ENCODE results near the gene SLC4A2.

SLC4A2 gene

DNA sequence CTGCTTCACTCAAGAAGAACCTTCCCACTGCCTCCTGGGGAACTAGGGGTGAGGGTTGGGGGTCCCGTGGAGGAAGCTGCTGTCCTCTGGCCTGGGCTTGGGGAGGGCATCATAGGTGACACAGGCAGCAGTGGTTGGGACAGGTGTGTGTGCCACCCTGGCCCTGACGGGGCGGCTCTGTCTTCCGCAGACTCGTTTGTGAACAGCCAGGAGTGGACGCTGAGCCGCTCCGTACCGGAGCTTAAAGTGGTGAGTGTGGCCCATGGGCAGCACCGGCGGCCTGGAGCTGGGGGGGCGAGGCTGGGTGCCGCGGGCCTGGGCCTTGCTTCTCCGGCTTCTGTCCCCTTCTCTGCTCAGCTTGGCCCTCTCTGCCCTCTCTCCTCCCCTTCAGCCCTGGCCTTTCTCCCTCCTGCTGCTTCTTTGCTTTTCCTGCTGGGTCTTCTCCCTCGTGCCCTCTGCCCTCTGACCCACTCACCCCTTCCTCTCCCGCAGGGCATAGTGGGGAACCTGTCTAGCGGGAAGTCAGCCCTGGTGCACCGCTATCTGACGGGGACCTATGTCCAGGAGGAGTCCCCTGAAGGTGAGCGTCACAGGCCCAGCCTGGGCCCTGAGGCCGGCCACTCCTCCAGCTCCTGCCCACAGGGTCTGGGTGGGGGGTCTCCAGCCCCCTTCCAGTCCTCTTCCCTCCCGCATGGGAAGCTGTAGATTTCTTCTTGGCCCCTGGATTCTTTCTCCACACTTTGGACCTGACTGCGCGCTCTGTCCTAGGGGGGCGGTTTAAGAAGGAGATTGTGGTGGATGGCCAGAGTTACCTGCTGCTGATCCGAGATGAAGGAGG, 57.4 kb downstream of the SLC4A2 start:
- Mint-ChIP-seq H3K36me3 (ENCODE audit: low read depth) (peaks cover 88% of the 10 kb centered on the region), H3K4me3 (no peak overlapping the region), H3K27me3 (peaks cover 25% of the 10 kb centered on the region), H3K27ac (no peak overlapping the region), H3K4me1 (ENCODE audit: low read depth) (peaks cover 29% of the 10 kb centered on the region), H3K9me3 (no peaks in the 10 kb centered on the region)
- intact Hi-C loops (cut with micrococcal nuclease): loop anchor here (10.0 kb wide), 1 partner anchor 62 kb away; the partner anchor contains the start of genes CDK5 and SLC4A2

DNA sequence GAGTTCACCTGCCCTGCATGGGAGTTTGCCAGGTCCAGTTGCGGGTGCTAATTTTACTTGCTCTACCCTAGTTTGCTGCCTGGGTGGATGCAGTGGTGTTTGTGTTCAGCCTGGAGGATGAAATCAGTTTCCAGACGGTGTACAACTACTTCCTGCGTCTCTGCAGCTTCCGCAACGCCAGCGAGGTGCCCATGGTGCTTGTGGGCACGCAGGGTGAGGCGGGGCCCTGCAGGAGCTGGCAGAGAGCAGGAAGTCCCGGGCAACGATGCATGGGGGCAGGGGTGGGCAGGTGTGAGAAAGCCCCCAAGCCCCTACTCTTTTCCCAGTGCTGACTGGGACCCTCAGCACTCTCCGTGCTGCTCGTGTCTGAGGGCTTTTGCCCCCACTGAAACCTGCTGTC, 58.2 kb downstream of the SLC4A2 start:
- no peaks in the 10 kb centered on the region for H3K9me3 Mint-ChIP-seq
- H3K27ac Mint-ChIP-seq: no peak overlapping the region
- no peak overlapping the region for H3K4me3 Mint-ChIP-seq
- H3K4me1 Mint-ChIP-seq (ENCODE audit: low read depth): peaks cover 23% of the 10 kb centered on the region
- peaks cover 19% of the 10 kb centered on the region for H3K27me3 Mint-ChIP-seq
- intact Hi-C loops (cut with micrococcal nuclease): loop anchor here (10.0 kb wide), 1 partner anchor 63 kb away; the partner anchor contains the start of genes CDK5 and SLC4A2
- peaks cover 88% of the 10 kb centered on the region for H3K36me3 Mint-ChIP-seq (ENCODE audit: low read depth)

DNA sequence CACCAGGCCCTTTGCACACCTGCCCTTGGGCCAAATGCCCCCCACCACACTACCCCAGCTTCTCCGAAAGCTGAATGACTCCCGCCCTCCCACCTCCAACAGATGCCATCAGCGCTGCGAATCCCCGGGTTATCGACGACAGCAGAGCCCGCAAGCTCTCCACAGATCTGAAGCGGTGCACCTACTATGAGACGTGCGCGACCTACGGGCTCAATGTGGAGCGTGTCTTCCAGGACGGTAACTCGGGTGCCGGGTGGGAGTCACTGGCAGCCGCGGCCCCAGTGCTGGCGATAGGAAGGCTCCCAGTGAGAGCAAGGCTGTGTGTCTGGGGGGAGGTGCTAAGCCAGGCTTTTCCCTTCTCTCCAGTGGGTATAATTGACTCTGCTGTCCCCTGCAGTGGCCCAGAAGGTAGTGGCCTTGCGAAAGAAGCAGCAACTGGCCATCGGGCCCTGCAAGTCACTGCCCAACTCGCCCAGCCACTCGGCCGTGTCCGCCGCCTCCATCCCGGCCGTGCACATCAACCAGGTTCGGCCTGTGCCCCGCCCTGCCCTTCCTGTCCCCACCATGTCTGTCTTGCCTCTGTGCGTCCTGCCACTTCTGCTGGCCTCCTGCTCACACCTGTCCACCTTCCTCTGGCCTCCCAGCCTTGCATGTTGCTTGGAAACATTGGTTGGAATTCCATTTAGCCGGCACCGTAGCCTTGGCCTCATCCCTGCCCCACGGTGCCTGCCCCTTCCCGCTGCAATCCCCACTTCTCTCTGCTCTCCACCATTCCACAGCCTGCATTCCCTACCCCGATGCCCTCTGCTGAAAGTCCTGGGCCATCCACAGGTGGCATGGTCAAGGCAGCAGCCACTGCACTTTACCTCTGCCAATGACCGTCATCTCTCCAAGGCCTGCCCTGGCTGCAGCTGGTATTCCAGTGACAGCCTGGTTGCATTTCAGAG, 59.0 kb downstream of the SLC4A2 start:
- H3K27ac Mint-ChIP-seq: no peak overlapping the region
- no peaks in the 10 kb centered on the region for H3K9me3 Mint-ChIP-seq
- intact Hi-C loops (cut with micrococcal nuclease): loop anchor here (10.0 kb wide), 1 partner anchor 64 kb away; the partner anchor contains the start of genes CDK5 and SLC4A2
- peaks cover 11% of the 10 kb centered on the region for H3K27me3 Mint-ChIP-seq
- no peak overlapping the region for H3K4me3 Mint-ChIP-seq
- H3K36me3 Mint-ChIP-seq (ENCODE audit: low read depth): peaks cover 88% of the 10 kb centered on the region
- H3K4me1 Mint-ChIP-seq (ENCODE audit: low read depth): peaks cover 16% of the 10 kb centered on the region

DNA sequence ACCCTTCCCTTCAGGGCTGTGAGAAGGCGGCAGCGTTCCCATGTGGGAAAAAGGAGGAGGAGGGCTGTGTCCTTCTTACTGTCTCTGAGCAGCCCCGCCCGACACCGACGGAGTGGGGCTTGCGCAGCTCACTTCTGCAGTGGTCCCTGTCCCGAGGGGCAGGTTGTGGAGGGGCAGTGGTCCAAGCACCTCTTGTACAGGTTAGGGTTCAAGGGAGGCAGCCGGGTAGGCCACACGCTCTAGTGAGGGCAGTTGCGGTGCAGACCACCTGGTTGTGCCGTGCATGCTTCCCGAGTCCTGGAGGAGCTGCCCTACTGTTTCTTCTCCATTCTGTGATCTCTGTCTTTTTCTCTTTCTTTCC, 59.6 kb downstream of the SLC4A2 start:
- intact Hi-C loops (cut with micrococcal nuclease): loop anchor here (10.0 kb wide), 1 partner anchor 64 kb away; the partner anchor contains the start of genes CDK5 and SLC4A2
- Mint-ChIP-seq H3K36me3 (ENCODE audit: low read depth) (peaks cover 88% of the 10 kb centered on the region), H3K4me1 (ENCODE audit: low read depth) (peaks cover 15% of the 10 kb centered on the region), H3K27ac (no peak overlapping the region), H3K9me3 (no peaks in the 10 kb centered on the region), H3K4me3 (no peak overlapping the region), H3K27me3 (peaks cover 4% of the 10 kb centered on the region)

DNA sequence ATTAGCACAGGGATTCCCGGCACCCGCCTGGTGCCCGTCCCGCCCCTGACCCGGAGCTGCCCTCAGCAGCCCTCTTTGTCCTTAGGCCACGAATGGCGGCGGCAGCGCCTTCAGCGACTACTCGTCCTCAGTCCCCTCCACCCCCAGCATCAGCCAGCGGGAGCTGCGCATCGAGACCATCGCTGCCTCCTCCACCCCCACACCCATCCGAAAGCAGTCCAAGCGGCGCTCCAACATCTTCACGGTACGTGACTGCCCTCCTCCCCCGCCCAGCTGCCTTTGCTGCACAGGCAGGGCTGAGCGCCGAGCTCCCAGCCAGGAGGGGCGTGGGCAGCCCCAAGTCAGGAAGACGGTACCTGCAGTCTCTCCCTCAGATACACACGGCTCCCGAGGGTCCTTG, 60.5 kb downstream of the SLC4A2 start:
- no peaks in the 10 kb centered on the region for H3K27me3 Mint-ChIP-seq
- peaks cover 20% of the 10 kb centered on the region for H3K4me1 Mint-ChIP-seq (ENCODE audit: low read depth)
- no peak overlapping the region for H3K27ac Mint-ChIP-seq
- H3K4me3 Mint-ChIP-seq: no peak overlapping the region
- no peaks in the 10 kb centered on the region for H3K9me3 Mint-ChIP-seq
- peaks cover 94% of the 10 kb centered on the region for H3K36me3 Mint-ChIP-seq (ENCODE audit: low read depth)
- intact Hi-C loops (cut with micrococcal nuclease): loop anchor here (5.0 to 10.0 kb wide), 2 partner anchors 52 to 65 kb away; partner anchors contain the start of genes CDK5 and SLC4A2

DNA sequence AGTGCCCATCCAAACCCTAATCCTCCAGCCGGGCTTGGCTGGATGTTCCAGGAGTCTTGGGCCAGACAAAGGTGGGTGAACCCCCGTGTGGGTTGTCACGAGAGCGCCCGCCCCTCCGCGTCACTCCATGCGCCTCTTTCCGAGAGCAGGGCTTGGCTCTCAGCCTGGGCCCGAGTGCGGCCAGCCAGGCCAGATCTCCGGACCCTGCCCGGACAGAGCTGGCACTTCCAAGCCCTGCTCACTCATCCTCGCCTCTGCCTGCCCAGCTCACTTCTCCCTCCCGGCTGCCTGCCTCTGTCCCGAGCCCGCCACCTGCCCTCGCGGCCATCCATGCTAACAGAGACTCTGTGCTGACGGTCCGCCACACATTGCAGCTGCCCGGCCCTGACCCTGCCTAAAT, 61.5 kb downstream of the SLC4A2 start:
- Mint-ChIP-seq H3K4me1 (ENCODE audit: low read depth) (peaks cover 25% of the 10 kb centered on the region), H3K9me3 (no peaks in the 10 kb centered on the region), H3K36me3 (ENCODE audit: low read depth) (peaks cover 100% of the 10 kb centered on the region), H3K4me3 (no peak overlapping the region), H3K27me3 (no peaks in the 10 kb centered on the region), H3K27ac (no peak overlapping the region)
- intact Hi-C loops (cut with micrococcal nuclease): loop anchor here (5.0 kb wide), 1 partner anchor 51 kb away; no protein-coding TSS in a partner anchor

DNA sequence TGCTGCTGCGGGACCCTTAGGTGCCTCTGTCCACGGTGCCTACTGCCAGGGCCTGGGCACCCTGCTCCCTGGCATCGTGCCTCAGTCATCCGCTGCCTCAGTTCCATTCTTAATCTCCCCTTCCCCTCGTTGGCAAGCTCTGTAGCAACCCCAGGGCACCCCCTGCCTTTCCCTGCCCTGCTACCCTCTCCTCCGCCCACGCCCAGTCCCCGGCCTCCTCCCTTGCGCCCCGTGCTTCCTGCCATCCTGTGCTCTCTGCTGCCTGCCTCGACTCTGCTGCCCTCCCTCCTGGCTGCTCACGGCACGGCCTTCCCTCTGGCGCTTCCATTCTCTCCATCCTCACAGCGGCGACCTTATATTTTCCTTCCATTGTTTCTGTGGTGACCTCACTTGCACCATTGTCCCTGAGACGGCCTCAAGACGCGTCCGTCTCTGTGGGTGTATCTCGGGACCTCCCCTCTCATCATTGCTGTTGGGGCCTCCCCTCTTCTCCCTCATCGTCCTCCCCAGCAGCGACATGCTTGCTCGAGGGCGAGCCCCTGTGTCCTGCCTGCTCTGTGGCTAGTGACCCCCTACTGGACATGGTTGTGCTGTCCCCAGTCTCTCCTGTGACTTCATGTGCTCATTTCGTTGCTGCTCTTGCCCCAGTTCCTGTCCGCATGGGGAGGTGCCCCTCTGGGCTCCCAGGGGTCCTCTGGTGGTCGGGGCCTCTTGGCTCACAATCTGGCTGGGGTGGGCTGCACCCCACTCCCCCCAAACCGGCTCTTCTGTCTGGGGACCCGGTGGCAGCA, 62.2 kb downstream of the SLC4A2 start:
- intact Hi-C loops (cut with micrococcal nuclease): loop anchor here (5.0 kb wide), 1 partner anchor 51 kb away; no protein-coding TSS in a partner anchor
- H3K4me3 Mint-ChIP-seq: no peak overlapping the region
- peaks cover 25% of the 10 kb centered on the region for H3K4me1 Mint-ChIP-seq (ENCODE audit: low read depth)
- no peaks in the 10 kb centered on the region for H3K27me3 Mint-ChIP-seq
- peaks cover 100% of the 10 kb centered on the region for H3K36me3 Mint-ChIP-seq (ENCODE audit: low read depth)
- no peaks in the 10 kb centered on the region for H3K9me3 Mint-ChIP-seq
- no peak overlapping the region for H3K27ac Mint-ChIP-seq

DNA sequence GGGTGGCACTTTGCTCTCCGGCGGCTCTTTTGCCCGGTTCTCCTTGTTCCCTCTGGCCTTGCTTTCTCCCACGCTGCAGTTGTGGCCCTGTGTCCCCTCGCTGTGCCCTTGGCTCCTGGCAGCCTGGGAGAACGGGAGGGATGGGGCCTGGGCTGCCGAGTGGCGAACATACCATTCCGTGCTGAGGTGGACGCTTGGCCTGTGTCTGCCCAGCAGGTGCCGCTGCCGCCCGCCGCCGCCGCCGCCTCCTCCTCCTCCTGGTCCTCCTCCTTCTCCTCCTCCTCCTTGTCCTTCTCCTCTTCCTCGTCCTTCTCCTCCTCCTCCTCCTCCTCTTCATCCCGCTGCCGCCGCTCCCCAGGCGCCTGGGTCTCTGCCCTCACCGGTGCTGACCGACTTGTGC, 62.9 kb downstream of the SLC4A2 start:
- intact Hi-C loops (cut with micrococcal nuclease): loop anchor here (5.0 kb wide), 1 partner anchor 50 kb away; no protein-coding TSS in a partner anchor
- no peaks in the 10 kb centered on the region for H3K9me3 Mint-ChIP-seq
- no peak overlapping the region for H3K27ac Mint-ChIP-seq
- no peak overlapping the region for H3K4me3 Mint-ChIP-seq
- peaks cover 25% of the 10 kb centered on the region for H3K4me1 Mint-ChIP-seq (ENCODE audit: low read depth)
- peaks cover 100% of the 10 kb centered on the region for H3K36me3 Mint-ChIP-seq (ENCODE audit: low read depth)
- no peaks in the 10 kb centered on the region for H3K27me3 Mint-ChIP-seq

DNA sequence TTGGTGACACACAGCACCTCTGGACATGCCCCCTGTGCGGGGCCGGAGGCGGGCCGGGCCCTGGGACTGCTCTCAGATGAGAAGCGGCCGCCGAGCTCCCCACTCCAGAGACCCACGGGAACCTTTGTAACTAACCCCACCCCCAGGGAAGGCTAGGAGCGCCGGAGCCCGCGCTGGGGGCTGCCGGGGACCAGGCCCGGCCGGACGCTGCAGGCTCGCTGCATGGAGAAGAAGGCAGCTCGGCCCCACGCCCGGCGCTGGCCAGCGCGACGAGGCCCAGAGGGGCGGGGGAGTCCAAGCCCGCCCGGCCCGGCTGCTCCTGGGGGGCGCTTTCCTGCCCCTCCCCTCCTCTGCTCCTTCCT, 63.4 kb downstream of the SLC4A2 start:
- H3K27ac Mint-ChIP-seq: no peak overlapping the region
- peaks cover 25% of the 10 kb centered on the region for H3K4me1 Mint-ChIP-seq (ENCODE audit: low read depth)
- no peaks in the 10 kb centered on the region for H3K9me3 Mint-ChIP-seq
- peaks cover 100% of the 10 kb centered on the region for H3K36me3 Mint-ChIP-seq (ENCODE audit: low read depth)
- intact Hi-C loops (cut with micrococcal nuclease): loop anchor here (5.0 kb wide), 1 partner anchor 50 kb away; no protein-coding TSS in a partner anchor
- no peak overlapping the region for H3K4me3 Mint-ChIP-seq
- H3K27me3 Mint-ChIP-seq: no peaks in the 10 kb centered on the region

DNA sequence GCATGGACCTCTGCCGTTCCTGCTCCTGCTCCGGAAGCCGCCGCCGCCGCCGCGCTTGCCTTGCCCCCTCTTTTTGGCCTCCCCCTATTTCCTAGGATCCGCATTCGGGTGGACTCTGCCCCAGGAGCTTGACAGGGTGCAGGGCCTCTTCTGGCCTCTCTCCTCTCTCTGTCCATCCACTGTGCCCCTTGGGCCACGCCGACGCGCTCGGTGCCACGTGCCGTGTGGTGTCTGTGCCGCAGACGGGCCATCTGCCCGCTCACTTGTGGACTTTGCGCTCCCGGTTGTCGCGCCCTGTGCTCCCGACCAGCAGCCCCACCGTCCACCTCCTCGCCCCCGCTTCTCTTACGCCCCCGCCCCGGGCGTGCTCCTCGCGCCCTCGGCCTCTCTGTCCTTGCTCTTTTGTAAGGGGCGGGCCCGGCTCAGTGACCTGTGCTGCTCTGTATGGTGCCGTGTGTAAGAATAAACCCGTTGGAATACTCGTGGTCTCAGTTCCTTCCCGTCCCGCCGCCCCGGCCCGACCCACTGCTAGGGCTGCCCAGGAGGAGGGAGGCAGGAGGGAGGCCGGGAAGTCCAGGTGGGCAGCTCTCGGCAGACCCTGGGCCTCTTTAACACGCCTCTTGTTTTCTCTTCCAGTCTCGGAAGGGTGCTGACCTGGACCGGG, 63.9 kb downstream of the SLC4A2 start:
- Mint-ChIP-seq H3K36me3 (ENCODE audit: low read depth) (peaks cover 100% of the 10 kb centered on the region), H3K27me3 (no peaks in the 10 kb centered on the region), H3K9me3 (no peaks in the 10 kb centered on the region), H3K27ac (no peak overlapping the region), H3K4me3 (no peak overlapping the region), H3K4me1 (ENCODE audit: low read depth) (peaks cover 25% of the 10 kb centered on the region)
- intact Hi-C loops (cut with micrococcal nuclease): loop anchor here (5.0 kb wide), 1 partner anchor 49 kb away; no protein-coding TSS in a partner anchor

DNA sequence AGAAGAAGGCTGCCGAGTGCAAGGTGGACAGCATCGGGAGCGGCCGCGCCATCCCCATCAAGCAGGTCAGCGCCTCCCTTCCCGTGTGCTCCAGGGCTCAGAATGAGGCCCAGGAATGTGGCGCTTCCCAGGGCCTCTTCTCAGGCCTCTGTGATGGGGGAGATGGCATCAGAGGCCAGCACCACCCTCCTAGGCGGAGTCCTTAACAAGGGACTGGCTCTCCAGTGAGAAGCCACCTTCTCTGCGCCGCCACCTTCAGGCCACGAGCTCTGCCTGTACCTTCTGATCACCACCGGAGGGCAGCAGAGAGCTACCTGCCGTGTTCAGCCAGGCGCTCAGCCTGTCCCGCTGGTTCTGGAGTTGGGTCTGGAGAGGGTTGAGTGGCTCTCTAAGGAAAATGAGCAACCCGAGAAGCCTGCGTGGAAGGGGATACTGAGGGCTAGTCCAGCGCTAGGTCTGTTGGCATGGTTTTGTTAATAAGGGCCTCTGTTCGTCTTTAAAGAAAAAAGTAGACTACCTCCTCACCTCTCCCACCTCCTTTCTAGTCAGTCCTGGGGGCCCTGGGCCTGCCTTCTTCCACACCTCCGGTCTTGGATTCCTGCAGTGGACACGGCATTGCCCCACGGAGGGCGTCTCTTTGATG, 64.6 kb downstream of the SLC4A2 start:
- peaks cover 25% of the 10 kb centered on the region for H3K4me1 Mint-ChIP-seq (ENCODE audit: low read depth)
- H3K36me3 Mint-ChIP-seq (ENCODE audit: low read depth): peaks cover 100% of the 10 kb centered on the region
- no peaks in the 10 kb centered on the region for H3K9me3 Mint-ChIP-seq
- no peak overlapping the region for H3K27ac Mint-ChIP-seq
- no peaks in the 10 kb centered on the region for H3K27me3 Mint-ChIP-seq
- no peak overlapping the region for H3K4me3 Mint-ChIP-seq
- intact Hi-C loops (cut with micrococcal nuclease): loop anchor here (5.0 kb wide), 1 partner anchor 48 kb away; no protein-coding TSS in a partner anchor

DNA sequence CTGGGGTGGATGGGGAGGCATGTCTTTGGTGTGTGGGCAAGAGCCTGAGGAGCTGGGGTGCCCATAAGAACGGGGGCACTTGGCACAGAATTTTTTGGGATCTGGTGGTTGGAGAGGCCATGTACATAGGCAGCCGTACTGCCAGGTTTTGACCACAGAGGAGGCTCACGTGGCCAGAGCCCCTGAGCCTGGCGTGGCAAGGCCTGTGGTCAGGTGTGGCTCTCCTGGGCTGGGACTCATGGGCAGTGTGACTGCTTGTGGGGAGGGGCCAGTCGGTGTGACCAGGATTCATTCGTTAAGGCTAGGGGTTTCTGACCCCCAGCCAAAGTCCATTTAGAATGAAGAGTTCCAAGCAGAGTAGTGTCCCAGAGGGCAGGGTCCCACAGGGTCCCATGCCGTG, 65.1 kb downstream of the SLC4A2 start:
- no peaks in the 10 kb centered on the region for H3K9me3 Mint-ChIP-seq
- no peaks in the 10 kb centered on the region for H3K27me3 Mint-ChIP-seq
- no peak overlapping the region for H3K27ac Mint-ChIP-seq
- peaks cover 21% of the 10 kb centered on the region for H3K4me1 Mint-ChIP-seq (ENCODE audit: low read depth)
- intact Hi-C loops (cut with micrococcal nuclease): loop anchor here (5.0 kb wide), 1 partner anchor 48 kb away; no protein-coding TSS in a partner anchor
- H3K4me3 Mint-ChIP-seq: no peak overlapping the region
- peaks cover 100% of the 10 kb centered on the region for H3K36me3 Mint-ChIP-seq (ENCODE audit: low read depth)
